Loucy (cell line): ENCODE measurements around the gene CDT1.

Source experiments
- H2AFZ ChIP-seq: fragments of 200-600 bp; sonication (generic); 2 replicates; pipeline ENCODE4 v1.6.0; 2016; ENCODE audit warnings: antibody characterized with exemption, mild to moderate bottlenecking, low read length, moderate library complexity
- H3F3A ChIP-seq: fragments of 200-600 bp; 2 replicates; pipeline ENCODE4 v1.6.0; 2016; ENCODE audit warnings: antibody characterized with exemption, low read depth, mild to moderate bottlenecking
- H3K27me3 ChIP-seq: fragments of 200-600 bp; sonication (generic); 2 replicates; pipeline ENCODE4 v1.6.1; 2014; ENCODE audit warnings: low read length, mild to moderate bottlenecking; ENCODE audit not compliant: insufficient read depth, poor library complexity, severe bottlenecking
- H3K36me3 ChIP-seq: fragments of 200-600 bp; sonication (generic); 2 replicates; pipeline ENCODE4 v1.6.1; 2016; ENCODE audit warnings: low read length; ENCODE audit not compliant: insufficient read depth
- H3K4me1 ChIP-seq: fragments of 200-600 bp; sonication (generic); 2 replicates; pipeline ENCODE4 v1.5.1; 2014; ENCODE audit warnings: low read length, mild to moderate bottlenecking; ENCODE audit not compliant: insufficient read depth, poor library complexity, severe bottlenecking
- H3K4me2 ChIP-seq: fragments of 200-600 bp; sonication (generic); 2 replicates; pipeline ENCODE4 v1.6.0; 2014; ENCODE audit warnings: antibody characterized with exemption, low read length, low read depth, mild to moderate bottlenecking; ENCODE audit not compliant: poor library complexity, severe bottlenecking
- H3K4me3 ChIP-seq: fragments of 200-600 bp; sonication (generic); 2 replicates; pipeline ENCODE4 v1.5.1; 2014; ENCODE audit warnings: low read length, mild to moderate bottlenecking, mixed read lengths; ENCODE audit not compliant: poor library complexity, severe bottlenecking
- H3K79me2 ChIP-seq: fragments of 200-600 bp; sonication (generic); 2 replicates; pipeline ENCODE4 v1.6.1; 2014; ENCODE audit warnings: low read length; ENCODE audit not compliant: insufficient read depth
- H3K9ac ChIP-seq: fragments of 200-600 bp; sonication (generic); 2 replicates; pipeline ENCODE4 v1.6.0; 2014; ENCODE audit warnings: mild to moderate bottlenecking, low read depth, low read length, moderate library complexity; ENCODE audit not compliant: poor library complexity, severe bottlenecking
- H3K9me2 ChIP-seq: fragments of 200-600 bp; sonication (generic); replicated peaks from 2 replicates; pipeline ENCODE4 v1.6.1; 2016; ENCODE audit warnings: low read depth, low read length, mixed read lengths
- H3K9me3 ChIP-seq: fragments of 200-600 bp; sonication (generic); 2 replicates; pipeline ENCODE4 v1.6.1; 2014; ENCODE audit warnings: mild to moderate bottlenecking, antibody characterized with exemption, low read length, low read depth; ENCODE audit not compliant: insufficient read depth
- H4K20me1 ChIP-seq: fragments of 200-600 bp; sonication (generic); 2 replicates; pipeline ENCODE4 v1.6.0; 2014; ENCODE audit warnings: antibody characterized with exemption, low read length, mild to moderate bottlenecking; ENCODE audit not compliant: insufficient read depth, poor library complexity, severe bottlenecking
- CTCF ChIP-seq: fragments of 200-600 bp; sonication (generic); conservative IDR thresholded peaks from 2 replicates; pipeline ENCODE4 v1.5.1; 2014; ENCODE audit warnings: mild to moderate bottlenecking, antibody characterized with exemption, low read length
- EZH2phosphoT487 ChIP-seq: fragments of 200-600 bp; IDR thresholded peaks from 2 replicates; pipeline ENCODE4 v1.6.1; 2018; ENCODE audit warnings: antibody characterized with exemption, mild to moderate bottlenecking, moderate library complexity, borderline replicate concordance

CDT1 gene

GRCh38 chr16:88825146-88825545 is 21.6 kb downstream of the CDT1 start:
- no peaks in the 10 kb centered on the region for H3K27me3 ChIP-seq
- no peak overlapping the region for H3K9ac ChIP-seq
- H3K4me1 ChIP-seq, result no peaks in the 10 kb centered on the region
- H3K79me2 ChIP-seq, result no peaks in the 10 kb centered on the region
- no peaks in the 10 kb centered on the region for H3K9me3 ChIP-seq
- no peak overlapping the region for H3K4me2 ChIP-seq
- H4K20me1 ChIP-seq, result no peaks in the 10 kb centered on the region
- no peak overlapping the region for H3K4me3 ChIP-seq
- H2AFZ ChIP-seq, result no peak overlapping the region
- TF ChIP-seq EZH2phosphoT487, result no peak
- TF ChIP-seq CTCF, result no peak
- H3K36me3 ChIP-seq, result no peaks in the 10 kb centered on the region
- no peaks in the 10 kb centered on the region for H3F3A ChIP-seq
- H3K9me2 ChIP-seq, result no peaks in the 10 kb centered on the region

- Histone ChIP-seq H3F3A (no peaks in the 10 kb centered on the region), H3K9me3 (no peaks in the 10 kb centered on the region), H3K4me3 (no peak overlapping the region), H2AFZ (no peak overlapping the region), H3K79me2 (no peaks in the 10 kb centered on the region), H3K27me3 (no peaks in the 10 kb centered on the region), H3K4me1 (no peaks in the 10 kb centered on the region), H3K9ac (no peak overlapping the region), H3K36me3 (no peaks in the 10 kb centered on the region), H3K9me2 (no peaks in the 10 kb centered on the region), H4K20me1 (no peaks in the 10 kb centered on the region), H3K4me2 (no peak overlapping the region)
- TF ChIP-seq EZH2phosphoT487 (no peak), CTCF (no peak)
These were observed 22.7 kb downstream of the CDT1 start for GRCh38 chr16:88826070-88826840.

- H3K9me2 ChIP-seq, result no peaks in the 10 kb centered on the region
- H3K9ac ChIP-seq, result no peak overlapping the region
- no peak overlapping the region for H2AFZ ChIP-seq
- TF ChIP-seq CTCF (no peak), EZH2phosphoT487 (no peak)
- no peaks in the 10 kb centered on the region for H3K27me3 ChIP-seq
- no peaks in the 10 kb centered on the region for H3K4me1 ChIP-seq
- no peaks in the 10 kb centered on the region for H4K20me1 ChIP-seq
- H3K79me2 ChIP-seq, result no peaks in the 10 kb centered on the region
- H3K36me3 ChIP-seq, result no peaks in the 10 kb centered on the region
- no peaks in the 10 kb centered on the region for H3K9me3 ChIP-seq
- H3K4me3 ChIP-seq, result no peak overlapping the region
- no peaks in the 10 kb centered on the region for H3F3A ChIP-seq
- H3K4me2 ChIP-seq, result no peak overlapping the region
These were observed 24.1 kb downstream of the CDT1 start for GRCh38 chr16:88827727-88828126.
